OCI-M2 (cell line): ENCODE data around the gene MRPL46.
"Not testable (repeated sequence)": the region's sequence is repeated elsewhere in the genome, so short reads cannot be mapped to it uniquely, and the experiment has no call there.

Source experiments
- DNase-seq: peaks from one replicate; lab custom pipeline; 2025; ENCODE audit not compliant: unreplicated experiment; lab: John Stamatoyannopoulos, UW

The MRPL46 gene

DNA sequence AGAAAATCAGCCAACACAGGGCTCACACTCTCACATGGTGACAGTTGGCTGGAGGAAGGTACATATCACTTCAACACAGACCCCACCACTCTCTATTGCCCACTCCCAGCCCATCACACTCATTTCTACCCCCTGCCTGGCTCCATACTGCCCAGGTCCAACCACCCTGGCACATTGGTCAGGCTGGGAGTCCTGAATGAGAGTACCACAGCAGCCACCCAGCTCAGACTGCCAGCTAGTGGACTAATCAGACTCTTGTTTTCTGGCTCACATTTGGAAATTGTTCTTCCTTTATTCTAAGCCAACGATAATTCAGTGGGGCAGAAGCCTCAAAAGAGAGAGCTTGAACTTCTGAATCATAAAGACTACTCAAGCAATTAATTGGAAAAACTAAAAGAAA lies 20.0 kb downstream of the MRPL46 start:
- DNase-seq = no peak

DNA sequence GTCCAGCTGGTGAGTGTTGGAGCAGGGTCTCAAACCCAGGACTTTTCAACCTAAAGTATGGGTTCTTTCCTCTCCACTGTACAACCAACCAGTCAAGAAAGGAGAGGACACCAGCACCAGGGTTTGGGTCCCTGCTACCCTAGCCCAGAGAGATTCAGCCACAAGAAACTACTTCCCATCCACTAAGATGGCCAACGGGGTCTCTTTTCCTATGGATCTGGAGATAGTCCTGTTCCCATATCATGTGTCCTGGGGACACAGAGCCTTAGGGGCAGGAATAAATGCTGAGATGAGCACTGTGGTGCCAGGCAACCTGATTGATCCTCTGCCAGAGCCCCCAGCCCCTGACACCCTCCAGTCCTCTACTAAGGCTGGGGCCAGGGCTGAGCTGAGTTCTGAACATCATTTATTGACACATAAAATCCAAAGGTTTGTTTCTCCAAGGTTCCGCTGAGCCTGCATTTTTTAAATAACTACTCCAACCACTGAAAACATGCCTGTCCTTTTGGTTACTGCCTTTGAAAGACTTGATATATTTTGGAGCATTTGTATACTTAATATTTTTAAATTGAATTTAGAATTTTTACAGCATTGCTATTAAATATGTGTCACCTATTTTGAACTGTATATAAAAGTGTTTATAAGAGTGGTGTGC lies 26.0 kb downstream of the MRPL46 start:
- DNase-seq = no peak

DNA sequence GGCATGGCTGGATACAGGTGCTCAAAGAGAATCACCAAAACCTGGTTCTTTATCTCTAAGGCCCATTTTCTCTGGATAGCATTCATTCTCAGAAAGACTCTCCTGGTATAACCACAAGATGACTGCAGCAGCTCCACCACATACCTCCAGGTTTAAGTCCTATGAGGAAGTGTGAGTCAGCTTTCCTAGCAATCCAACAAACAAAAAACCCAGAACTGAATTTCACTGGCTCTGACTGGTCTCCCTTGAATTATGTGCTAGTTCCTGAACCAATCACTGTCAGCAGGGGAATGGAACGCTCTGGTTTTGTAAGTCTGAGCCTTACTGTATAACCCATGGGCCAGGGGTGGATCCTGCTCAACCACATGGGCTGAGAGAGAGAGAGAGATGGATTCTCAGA lies 27.2 kb downstream of the MRPL46 start:
- DNase-seq = no peak

DNA sequence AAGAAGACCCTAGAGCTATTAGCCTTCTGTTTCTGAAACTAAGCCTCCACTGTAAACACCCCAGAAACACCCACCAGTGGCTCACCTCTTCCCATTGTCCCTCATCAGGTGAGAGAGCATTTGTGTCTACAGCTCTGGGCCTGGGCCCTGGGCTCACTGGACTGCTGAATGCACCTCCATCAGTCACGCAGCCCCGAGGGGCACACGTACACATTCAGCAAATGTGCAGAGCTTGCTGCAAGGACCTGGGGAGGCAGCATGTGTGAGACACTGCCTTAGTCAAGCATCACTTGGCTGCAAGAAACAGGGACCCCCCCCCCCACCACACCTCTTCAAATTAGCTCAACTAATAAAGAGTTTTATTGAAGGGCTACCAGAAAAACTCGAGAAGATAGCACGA lies 29.0 kb downstream of the MRPL46 start:
- DNase-seq = no peak

DNA sequence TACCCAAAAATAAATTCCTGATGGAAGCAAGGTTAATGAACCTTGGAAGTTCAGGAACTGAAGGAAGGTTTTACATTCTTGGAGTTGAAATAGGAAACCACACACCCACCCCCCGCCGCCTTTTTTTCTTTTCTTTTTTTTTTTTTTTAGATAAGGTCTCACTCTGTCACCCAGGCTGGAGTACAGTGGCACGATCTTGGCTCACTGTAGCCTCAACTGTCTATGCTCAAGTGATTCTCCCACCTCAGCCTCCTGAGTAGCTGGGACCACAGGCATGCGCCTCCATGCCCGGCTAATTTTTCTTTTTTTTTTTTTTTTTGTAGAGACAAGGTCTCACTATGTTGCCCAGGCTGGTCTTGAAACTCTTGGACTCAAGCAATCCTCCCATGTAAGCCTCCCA lies 33.1 kb downstream of the MRPL46 start:
- not testable (repeated sequence) for DNase-seq

DNA sequence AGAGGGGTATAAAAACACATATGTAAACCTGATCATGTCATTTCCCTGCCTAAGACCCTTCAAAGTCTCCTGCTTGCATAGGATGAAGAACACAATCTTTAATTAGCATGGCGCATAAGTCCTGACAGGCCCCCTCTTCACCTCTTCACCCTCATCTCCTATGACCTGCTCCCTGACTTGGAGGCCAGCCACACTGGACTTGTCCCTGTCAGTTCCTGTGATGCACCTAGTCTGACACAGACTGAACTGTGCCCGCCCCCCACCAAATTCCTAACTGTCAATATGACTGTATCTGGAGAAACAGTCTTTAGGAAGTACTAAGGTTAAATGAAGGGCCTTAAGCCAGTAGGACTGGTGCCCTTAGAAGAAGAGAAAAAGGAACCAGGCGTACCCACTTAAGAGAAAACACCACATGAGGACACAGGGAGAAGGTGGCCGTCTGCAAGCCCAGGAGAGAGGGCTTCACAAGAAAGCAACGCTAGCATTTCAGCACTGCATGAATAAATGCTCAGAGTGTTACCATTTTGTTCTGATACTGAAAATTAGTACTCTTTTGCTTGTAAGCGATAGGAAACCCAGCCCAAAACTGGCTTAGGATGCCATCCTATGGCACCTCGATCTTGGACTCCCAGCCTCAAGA lies 34.0 kb downstream of the MRPL46 start:
- no peak for DNase-seq

DNA sequence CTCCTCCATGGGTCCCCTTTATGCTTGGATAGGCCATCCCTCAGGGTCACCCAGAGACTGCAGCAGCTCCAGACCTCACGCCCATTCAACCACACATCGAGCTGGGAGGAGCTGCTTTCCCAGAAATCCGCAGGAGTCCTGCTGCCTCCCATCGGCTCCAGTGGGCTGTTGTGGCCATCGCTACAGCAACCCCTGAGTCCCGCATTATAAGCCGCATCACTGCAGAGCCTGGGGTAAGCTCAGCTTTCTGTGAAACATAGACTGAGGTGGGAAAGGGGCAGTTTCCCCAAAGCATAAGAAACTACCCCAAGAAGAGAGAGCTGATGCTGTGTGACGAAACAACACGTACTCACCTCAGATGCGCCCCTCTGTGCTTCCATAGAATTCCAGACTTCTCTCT lies 35.7 kb downstream of the MRPL46 start:
- DNase-seq = no peak

DNA sequence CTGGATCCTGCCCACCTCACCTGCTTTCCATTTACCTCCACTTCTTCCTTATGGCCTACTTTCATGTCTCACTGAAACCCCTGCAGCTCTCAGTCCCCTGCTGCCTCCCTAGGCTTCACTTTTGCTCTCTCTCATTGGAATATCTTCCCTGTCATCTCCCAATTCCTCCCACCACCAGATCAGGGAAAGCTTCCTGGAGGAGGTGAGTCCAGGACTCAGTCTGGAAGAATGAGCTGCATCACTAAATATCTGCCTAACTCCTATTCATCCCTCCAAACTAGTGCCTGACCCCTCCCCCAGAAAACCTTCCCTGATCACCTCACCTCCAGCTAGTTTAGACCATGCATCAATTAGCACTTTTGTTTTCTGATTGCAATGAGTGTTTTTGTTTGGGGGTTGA lies 37.1 kb downstream of the MRPL46 start:
- DNase-seq = no peak

DNA sequence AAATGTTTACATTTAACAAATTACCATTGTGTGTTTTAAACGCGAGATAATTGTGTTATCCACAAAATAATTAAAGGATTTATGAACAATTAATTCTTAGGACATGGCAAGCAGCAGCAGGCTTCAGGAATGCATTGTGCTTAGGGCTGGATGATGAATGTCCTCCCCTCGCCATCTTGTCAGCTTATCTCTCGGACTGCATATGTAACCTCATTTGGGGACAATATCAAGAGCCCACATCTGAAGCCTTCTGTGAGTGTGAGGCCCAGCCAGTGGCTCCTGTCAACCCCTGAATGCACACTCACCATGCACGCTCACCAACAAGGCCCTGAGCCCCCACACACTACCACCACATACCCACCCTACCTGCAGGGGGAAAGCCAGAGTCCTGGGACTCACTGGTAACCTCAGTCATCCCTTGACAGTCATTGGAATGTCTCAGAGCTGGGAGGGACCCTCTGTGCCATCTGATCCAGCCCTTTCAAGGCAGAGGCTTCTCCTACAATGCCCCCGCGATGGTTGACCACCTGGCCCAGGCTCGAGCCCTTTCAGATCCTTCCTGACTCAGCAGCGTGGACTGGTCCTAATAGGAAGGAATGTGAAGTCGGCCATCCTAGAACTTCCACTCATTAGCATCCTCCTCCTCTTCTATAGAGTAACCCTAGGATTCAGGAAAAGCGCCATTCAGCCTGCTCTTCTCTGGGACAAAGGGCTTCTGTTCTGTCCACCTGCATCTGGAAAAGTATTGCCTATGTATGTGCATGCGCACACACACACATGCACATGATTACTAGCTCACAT lies 38.2 kb downstream of the MRPL46 start:
- DNase-seq = no peak

DNA sequence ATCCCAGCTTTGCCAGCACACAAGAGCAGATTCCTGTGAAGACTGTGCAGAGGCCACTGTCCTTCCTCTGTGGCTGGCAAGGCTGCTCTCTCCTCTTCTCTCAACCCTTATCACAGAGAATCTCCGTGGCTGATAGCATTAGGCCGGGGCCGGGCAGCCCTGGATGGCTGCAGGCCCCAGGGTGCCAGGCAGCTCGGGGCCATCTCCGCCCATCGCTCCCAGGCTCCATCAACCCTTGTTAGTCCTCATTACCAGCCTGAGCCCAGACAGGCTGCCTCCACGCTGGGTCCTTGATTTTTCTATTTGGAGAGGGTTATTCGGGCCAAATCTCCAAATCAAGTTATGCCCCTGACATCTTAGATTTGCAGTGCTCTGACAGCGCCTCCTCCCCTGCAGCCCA lies 39.1 kb downstream of the MRPL46 start:
- no peak for DNase-seq

DNA sequence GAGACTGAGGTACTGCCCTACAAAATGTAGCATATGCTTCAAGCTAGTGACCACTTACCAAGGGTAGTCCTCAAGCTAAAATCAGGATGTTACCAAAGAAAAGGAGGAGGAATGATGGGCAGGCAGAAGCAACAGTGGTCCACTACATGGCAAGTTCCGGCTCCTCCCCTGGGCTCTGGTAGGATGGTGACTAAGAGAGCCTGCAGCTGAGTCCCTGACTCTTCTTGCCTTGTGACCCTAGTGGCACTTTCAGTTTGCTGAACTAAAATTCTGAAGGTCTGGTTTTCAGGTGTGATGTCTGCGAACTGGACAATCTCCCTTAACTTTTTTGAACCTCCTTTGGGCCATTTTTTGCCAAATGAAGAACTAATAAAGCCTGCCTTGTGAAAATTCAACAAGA lies 40.9 kb downstream of the MRPL46 start:
- no peak for DNase-seq

DNA sequence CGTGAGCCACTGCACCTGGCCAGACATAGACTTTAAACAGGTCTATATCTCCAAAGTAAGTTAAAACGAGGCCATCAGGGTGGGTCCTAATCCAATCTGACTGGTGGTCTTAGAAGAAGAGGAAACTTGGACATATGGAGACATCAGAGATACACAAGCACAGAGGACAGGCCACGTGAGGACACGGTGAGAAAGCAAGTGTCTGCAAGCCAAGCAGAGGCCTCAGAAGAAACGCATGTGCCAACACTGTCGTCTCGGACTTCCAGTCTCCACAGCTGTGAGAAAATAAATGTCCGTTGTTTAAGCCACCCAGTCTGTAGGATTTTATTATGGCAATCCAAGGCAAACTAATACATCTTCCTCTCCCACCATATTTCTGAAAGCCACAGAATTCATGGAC lies 43.9 kb downstream of the MRPL46 start:
- DNase-seq = no peak

DNA sequence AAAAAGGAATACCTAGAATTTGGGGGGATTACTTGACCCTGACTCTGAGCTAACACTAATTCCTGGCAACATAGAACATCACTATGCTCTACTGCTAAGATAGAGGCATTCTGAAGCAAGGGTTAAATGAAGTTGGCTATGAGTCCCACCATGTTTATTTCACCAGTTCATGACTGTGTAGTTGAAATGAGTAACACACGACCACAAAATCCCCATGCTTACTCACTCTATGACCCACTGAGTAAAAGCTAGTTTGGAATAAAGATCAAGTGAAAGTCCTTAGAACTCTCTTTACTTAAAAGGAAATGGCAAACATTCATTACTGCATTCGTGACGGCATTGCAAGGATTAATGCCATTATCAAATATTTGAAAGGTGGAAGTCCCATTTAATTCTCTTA lies 47.4 kb downstream of the MRPL46 start:
- no peak for DNase-seq
